Muscle of leg (tissue), 11 donors: ENCODE measurements around the gene MEIS3. TPM values are rescaled to one million over a fixed set of nuclear protein-coding genes. Genes with fewer than 3 reads are reported as not detected.

ENCODE experiments used
- DNase-seq: peaks from one replicate; pipeline ENCODE4 v3.0.0; 2013
- H3K27ac ChIP-seq: one replicate; pipeline ENCODE4 v1.5.1; 2013; ENCODE audit warnings: mild to moderate bottlenecking, low read length, control low read depth
- H3K27me3 ChIP-seq: one replicate; pipeline ENCODE4 v1.6.1; 2013; ENCODE audit warnings: low read length; ENCODE audit not compliant: control insufficient read depth, insufficient read depth
- H3K36me3 ChIP-seq: one replicate; pipeline ENCODE4 v1.6.1; 2013; ENCODE audit warnings: low read length; ENCODE audit not compliant: control insufficient read depth, insufficient read depth
- H3K4me1 ChIP-seq: one replicate; pipeline ENCODE4 v1.6.1; 2013; ENCODE audit warnings: low read length; ENCODE audit not compliant: control insufficient read depth, insufficient read depth
- H3K4me3 ChIP-seq: one replicate; pipeline ENCODE4 v1.5.1; 2013; ENCODE audit warnings: low read length, control low read depth
- H3K9me3 ChIP-seq: replicated peaks from 2 replicates; pipeline ENCODE4 v1.6.1; 2013; ENCODE audit warnings: low read depth, low read length; ENCODE audit not compliant: control insufficient read depth
- WGBS: methylation state at CpG from one replicate; pipeline ENCODE4 v1.1.5; 2013; ENCODE audit warnings: missing lambda C conversion rate; ENCODE audit not compliant: insufficient coverage; 5-methylcytosine and 5-hydroxymethylcytosine counted together
- polyA plus RNA-seq, 8 donors: library from polyadenylated mRNA; unstranded; fragments of 120-200 nt; gene quantifications; one replicate each; pipeline versions ENCODE4 v1.2.1 to v1.2.3, GENCODE V29; 2013; ENCODE audit warnings: inconsistent platforms in 1 of 8, low replicate concordance in 1 of 8; ENCODE audit not compliant: insufficient read length in 8 of 8, insufficient read depth in 1 of 8
- total RNA-seq: library from RNA; stranded (reverse); fragments of 120-200 nt; gene quantifications from one replicate; pipeline ENCODE4 v1.2.4, GENCODE V29; 2013

MEIS3 gene
- total and polyA plus RNA-seq, 9 donors, result 7.3 to 11.5 (median 9.6) TPM

DNA sequence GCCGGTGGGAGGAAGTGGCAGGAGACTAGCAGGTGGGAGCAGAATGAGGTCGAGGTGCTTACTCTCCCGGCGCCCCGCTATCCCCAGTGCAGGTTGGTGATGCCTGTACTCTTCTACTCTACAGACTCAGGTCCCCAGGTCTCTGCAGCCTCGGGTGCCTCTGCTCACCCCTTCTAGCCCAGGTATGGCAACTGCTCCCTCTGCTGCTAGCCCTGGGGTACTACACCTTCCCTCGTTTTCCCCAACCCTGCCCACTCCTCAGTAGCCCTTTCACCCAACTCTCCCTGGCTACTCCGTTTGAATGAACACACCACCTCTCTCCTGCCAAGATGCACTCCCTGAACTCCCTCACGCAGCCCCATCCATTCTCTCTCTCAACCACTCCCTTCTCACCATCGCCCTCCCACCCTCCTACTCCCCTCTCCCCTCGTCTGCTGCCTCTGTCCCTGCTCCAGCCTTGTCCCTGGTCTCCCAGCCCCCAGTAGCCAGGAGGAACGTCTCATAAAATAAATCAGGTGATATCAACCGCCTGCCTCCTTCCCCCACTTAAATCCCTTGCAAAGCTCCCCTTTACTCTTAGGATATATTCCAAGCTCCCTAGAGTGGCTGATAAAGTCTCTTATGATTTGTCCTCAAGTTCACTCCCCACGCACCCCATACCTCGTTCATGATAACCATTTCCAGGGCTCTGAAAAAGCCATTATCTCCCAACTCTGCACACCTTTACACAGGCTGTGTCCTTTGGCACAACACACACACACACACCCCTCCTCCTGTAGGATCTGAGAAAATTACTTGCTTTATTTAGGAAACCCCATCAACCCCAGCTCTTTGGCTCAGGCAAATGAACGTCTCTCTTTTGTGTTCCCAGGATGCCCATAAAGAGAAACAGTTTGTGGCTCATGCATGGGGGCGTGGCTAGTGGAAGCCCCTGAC is 8.2 kb upstream of the MEIS3 start:
- Histone ChIP-seq H3K4me1 (peaks cover 24% of the 10 kb centered on the region), H3K27ac (no peak overlapping the region), H3K27me3 (peaks cover 95% of the 10 kb centered on the region), H3K9me3 (no peaks in the 10 kb centered on the region), H3K4me3 (no peak overlapping the region), H3K36me3 (no peaks in the 10 kb centered on the region)
- no peak for DNase-seq
- 3% methylated on average over 12 of the region's 17 CpGs for WGBS

- no peak for DNase-seq
- H3K27me3 ChIP-seq, result peaks cover 93% of the 10 kb centered on the region
- peaks cover 13% of the 10 kb centered on the region for H3K4me1 ChIP-seq
- H3K4me3 ChIP-seq, result no peak overlapping the region
- H3K27ac ChIP-seq, result no peak overlapping the region
- WGBS, result 6% methylated on average over 13 of the region's 19 CpGs
- H3K36me3 ChIP-seq, result no peaks in the 10 kb centered on the region
- no peaks in the 10 kb centered on the region for H3K9me3 ChIP-seq
These were observed 4.0 kb upstream of the MEIS3 start for GRCh38 chr19:47423203-47423882.

DNA sequence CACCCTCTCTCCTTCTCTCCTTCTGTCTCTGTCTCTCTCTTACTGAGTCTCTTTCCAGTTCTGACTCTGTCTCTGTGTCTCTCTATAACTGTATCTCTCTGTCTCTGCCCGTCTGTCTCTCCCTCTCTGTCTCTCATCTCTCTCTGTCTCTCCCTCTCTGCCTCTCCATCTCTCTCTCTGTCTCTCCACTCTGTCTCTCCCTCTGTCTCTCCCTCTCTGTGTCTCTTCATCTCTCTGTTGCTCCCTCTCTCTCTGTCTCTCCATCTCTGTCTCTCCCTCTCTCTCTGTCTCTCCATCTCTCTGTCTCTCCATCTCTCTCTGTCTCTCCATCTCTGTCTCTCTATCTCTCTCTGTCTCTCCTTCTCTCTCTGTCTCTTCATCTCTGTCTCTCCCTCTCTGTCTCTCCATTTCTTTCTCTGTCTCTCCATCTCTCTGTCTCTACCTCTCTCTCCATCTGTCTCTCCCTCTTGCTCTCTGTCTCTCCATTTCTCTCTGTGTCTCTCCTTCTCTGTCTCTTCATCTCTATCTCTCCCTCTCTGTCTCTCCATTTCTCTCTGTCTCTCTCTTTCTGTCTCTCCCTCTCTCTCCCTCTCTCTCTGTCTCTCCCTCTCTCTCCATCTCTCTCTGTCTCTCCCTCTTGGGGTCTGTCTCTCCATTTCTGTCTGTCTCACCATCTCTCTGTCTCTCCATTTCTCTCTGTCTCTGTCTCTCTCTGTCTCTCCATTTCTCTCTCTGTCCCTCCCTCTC is 3.3 kb upstream of the MEIS3 start:
- H3K36me3 ChIP-seq, result no peaks in the 10 kb centered on the region
- 0% methylated on average over 1 of the region's 1 CpG for WGBS
- no peak for DNase-seq
- H3K27me3 ChIP-seq, result peaks cover 95% of the 10 kb centered on the region
- no peak overlapping the region for H3K4me3 ChIP-seq
- peaks cover 11% of the 10 kb centered on the region for H3K4me1 ChIP-seq
- no peak overlapping the region for H3K27ac ChIP-seq
- H3K9me3 ChIP-seq, result no peaks in the 10 kb centered on the region

DNA sequence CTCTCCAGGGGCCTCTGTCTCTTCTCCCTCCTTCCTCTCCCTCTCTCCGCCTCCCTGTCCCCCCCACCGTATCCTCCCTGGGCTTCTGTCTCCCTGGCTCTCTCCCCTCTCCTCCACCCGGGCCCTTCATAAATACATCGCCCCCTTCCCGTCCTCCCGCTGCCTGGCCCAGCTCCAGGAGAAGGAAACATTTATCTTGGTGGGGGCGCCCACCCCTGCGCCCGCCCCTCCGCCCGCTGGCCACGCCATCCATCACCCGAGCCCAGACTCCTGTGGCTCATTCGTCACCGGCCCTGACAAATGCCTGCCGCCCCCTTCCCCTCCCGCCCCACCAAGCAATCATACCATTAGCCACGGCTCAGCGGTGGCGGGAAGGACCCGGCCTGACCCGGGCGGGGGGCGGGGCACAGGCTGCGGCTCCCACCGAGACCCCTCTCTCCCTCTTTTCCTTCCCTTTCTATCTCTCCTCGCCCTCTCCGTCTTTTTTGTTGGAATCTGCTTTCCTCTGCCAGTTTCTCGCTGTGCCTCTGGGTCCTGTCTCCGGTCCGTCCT is 2.6 kb upstream of the MEIS3 start:
- Histone ChIP-seq H3K27ac (no peak overlapping the region), H3K27me3 (peaks cover 95% of the 10 kb centered on the region), H3K9me3 (no peaks in the 10 kb centered on the region), H3K36me3 (no peaks in the 10 kb centered on the region), H3K4me1 (peaks cover 11% of the 10 kb centered on the region), H3K4me3 (no peak overlapping the region)
- WGBS, result under 1% methylated on average over 29 of the region's 31 CpGs
- no peak for DNase-seq

DNA sequence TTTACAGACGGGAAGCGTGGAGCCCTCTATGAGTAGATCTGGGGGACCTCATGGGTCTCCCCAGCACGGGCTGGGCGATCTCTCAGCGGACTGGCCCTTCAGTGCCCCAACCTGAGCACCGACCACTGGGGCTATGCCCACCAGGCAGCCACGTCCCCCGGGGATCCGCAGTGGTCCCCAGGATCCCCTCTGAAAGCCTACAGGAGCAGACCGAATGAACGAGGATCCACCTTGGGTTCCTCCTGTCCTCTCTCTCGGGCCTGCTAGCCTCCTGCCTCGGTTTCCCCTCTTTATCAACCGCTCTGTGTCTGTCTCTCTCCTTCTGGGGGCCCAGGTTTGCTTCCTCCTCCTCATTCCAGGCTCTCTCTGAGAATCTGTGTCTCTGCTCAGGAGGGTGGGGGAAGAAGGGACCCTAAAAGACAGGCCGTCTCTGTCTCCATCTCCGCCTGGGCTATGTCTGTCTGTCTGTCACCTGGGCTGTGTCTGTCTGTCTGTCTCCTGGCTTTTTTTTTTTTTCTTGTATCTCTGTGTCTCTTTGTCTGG is 2.0 kb upstream of the MEIS3 start:
- H3K4me3 ChIP-seq, result no peak overlapping the region
- H3K27me3 ChIP-seq, result peaks cover 94% of the 10 kb centered on the region
- H3K27ac ChIP-seq, result no peak overlapping the region
- DNase-seq, result no peak
- peaks cover 11% of the 10 kb centered on the region for H3K4me1 ChIP-seq
- H3K36me3 ChIP-seq, result no peaks in the 10 kb centered on the region
- WGBS, result 3% methylated on average over 12 of the region's 16 CpGs
- no peaks in the 10 kb centered on the region for H3K9me3 ChIP-seq

GRCh38 chr19:47419789-47420188 is 462 bp upstream of the MEIS3 start:
- Histone ChIP-seq H3K4me1 (peaks cover 11% of the 10 kb centered on the region), H3K36me3 (no peaks in the 10 kb centered on the region), H3K27me3 (peaks cover 89% of the 10 kb centered on the region), H3K9me3 (no peaks in the 10 kb centered on the region), H3K27ac (no peak overlapping the region), H3K4me3 (no peak overlapping the region)
- no peak for DNase-seq
- WGBS, result 3% methylated on average over 6 of the region's 19 CpGs

DNA sequence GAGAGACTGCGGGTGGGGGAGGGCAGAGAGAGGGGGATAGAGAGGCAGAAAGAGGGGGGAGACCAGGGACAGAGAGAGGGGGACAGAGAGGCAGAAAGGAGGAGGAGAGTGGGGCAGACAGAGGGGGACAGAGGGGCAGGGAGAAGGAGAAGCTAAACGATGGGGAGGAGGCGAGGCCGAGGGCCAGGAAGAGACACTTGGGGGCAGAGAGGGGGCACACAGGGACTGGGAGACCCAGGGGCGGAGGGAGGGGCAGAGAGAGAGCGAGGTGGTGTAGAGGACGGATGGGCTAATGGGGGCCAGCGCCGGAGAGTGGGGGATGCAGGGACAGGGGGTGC is 666 bp downstream of the MEIS3 start:
- H3K4me1 ChIP-seq, result peaks cover 11% of the 10 kb centered on the region
- H3K9me3 ChIP-seq, result no peaks in the 10 kb centered on the region
- H3K27ac ChIP-seq, result no peak overlapping the region
- no peak for DNase-seq
- peaks cover 4% of the 10 kb centered on the region for H3K36me3 ChIP-seq
- 0% methylated on average over 9 of the region's 9 CpGs for WGBS
- H3K27me3 ChIP-seq, result peaks cover 81% of the 10 kb centered on the region
- peak overlapping the region; percentile 36 for H3K4me3 ChIP-seq

DNA sequence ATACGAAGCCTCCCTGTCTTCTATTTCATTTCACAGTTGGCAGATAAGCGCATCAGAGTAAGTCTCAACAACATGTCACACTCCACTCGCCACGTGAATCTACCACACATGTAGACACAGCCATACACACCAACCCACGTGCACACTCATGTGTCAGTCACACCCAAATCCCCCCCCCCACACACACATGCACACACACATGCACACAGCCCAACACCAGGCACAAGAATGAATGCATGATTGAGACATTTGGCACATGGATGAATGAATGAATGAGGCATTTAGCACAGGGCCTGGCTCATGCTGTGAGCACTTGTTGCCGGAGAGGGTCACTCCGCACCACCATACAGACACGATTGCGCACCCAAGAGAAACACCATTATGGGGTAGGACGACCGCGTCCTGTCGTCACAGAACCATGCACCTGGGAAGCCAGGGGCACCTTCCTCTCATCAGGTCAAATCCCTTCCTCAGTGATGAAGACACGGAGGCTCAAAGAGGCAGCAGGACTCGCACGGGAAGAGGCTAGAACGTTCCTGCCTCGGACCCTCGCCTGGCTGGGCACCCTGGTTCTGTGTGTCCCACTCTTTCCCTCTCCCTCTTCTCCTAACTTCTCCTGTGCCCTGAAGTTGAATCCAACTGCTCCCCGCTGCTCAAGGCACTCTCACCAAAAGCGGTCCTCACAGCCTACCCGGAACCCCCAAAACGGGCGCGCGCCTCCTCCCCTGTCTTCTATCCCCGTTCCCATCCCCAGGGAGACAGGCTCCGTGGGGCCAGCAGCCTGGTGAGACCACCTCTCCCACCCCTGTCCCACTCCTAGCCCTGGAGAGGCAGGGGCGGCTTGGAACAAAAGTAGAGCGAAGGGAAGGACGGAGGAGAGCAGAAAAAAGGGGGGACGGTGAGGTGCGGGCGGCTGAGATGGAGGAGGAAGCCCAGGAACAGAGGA is 1.3 kb downstream of the MEIS3 start:
- Histone ChIP-seq H3K4me1 (peaks cover 11% of the 10 kb centered on the region), H3K9me3 (no peaks in the 10 kb centered on the region), H3K36me3 (peaks cover 4% of the 10 kb centered on the region), H3K27ac (no peak overlapping the region), H3K27me3 (peaks cover 75% of the 10 kb centered on the region), H3K4me3 (peak overlapping the region; percentile 36)
- no peak for DNase-seq
- WGBS, result 2% methylated on average over 25 of the region's 34 CpGs

GRCh38 chr19:47417107-47417745 is 2.1 kb downstream of the MEIS3 start:
- H3K27me3 ChIP-seq, result peaks cover 67% of the 10 kb centered on the region
- peaks cover 4% of the 10 kb centered on the region for H3K36me3 ChIP-seq
- no peak overlapping the region for H3K4me3 ChIP-seq
- 11% methylated on average over 15 of the region's 18 CpGs for WGBS
- no peak for DNase-seq
- H3K9me3 ChIP-seq, result no peaks in the 10 kb centered on the region
- H3K4me1 ChIP-seq, result peaks cover 11% of the 10 kb centered on the region
- H3K27ac ChIP-seq, result no peak overlapping the region
